GM12891 (cell line): ENCODE measurements around the gene BTAF1.

Experiments
- POLR2A ChIP-seq: IDR thresholded peaks from 2 replicates; pipeline ENCODE4 v1.6.1; 2011; ENCODE audit warnings: low read depth, low read length, control low read depth
- POLR2AphosphoS5 ChIP-seq: IDR thresholded peaks from 2 replicates; pipeline ENCODE4 v1.6.1; 2011; ENCODE audit warnings: low read depth, low read length, control low read depth

DNA sequence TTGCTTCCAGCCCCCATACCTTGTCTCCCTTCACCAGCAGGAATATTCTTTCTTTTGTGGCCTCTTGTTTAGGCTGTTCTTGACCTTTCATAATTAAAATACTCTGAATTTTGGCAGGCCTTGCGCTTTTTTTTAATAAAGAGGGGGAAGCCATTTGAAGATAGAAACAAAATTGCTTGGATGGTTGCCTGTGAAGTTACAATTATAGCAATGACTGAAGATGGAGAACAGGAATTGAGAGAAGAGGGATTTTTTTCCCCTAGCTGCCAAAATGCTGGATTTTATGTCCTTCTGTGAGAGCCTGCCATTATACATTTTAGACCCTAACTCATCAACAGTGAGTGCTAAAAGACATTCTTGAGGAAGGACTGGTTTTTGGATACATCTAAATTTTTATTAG, 39.0 kb upstream of the BTAF1 start:
- TF ChIP-seq POLR2A: no peak
- no peak for TF ChIP-seq POLR2AphosphoS5
